BE2C (cell line): ENCODE measurements around the gene DNAJA4.
A peak's percentile ranks its signal among the peaks of the same experiment; 100 is the strongest.

Experiments
- DNase-seq: peaks from one replicate; pipeline ENCODE4 v3.0.0-alpha.2; 2020
- H3K27me3 ChIP-seq: fragments of 250-450 bp; sonication (Bioruptor Pico); 2 replicates; pipeline ENCODE4 v1.5.1; 2020; ENCODE audit warnings: mild to moderate bottlenecking
- H3K36me3 ChIP-seq: fragments of 250-450 bp; sonication (Bioruptor Pico); 2 replicates; pipeline ENCODE4 v1.5.1; 2020; ENCODE audit warnings: mild to moderate bottlenecking
- H3K4me1 ChIP-seq: fragments of 250-450 bp; sonication (Bioruptor Pico); 2 replicates; pipeline ENCODE4 v1.5.1; 2020
- H3K4me3 ChIP-seq: 2 replicates; pipeline ENCODE4 v1.5.1; 2011; ENCODE audit warnings: low read depth, low read length
- H3K9me3 ChIP-seq: fragments of 250-450 bp; sonication (Bioruptor Pico); 2 replicates; pipeline ENCODE4 v1.5.1; 2020
- CTCF ChIP-seq: IDR thresholded peaks from 2 replicates; pipeline ENCODE4 v1.5.1; 2012; ENCODE audit warnings: mild to moderate bottlenecking, low read depth, low read length

Gene DNAJA4

GRCh38 chr15:78233496-78233895, 30.9 kb upstream of the DNAJA4 start:
- H3K9me3 ChIP-seq, result no peaks in the 10 kb centered on the region
- DNase-seq, result no peak
- no peaks in the 10 kb centered on the region for H3K36me3 ChIP-seq
- H3K4me1 ChIP-seq, result no peaks in the 10 kb centered on the region
- no peaks in the 10 kb centered on the region for H3K27me3 ChIP-seq
- H3K4me3 ChIP-seq, result no peak overlapping the region
- no peak for TF ChIP-seq CTCF

DNA sequence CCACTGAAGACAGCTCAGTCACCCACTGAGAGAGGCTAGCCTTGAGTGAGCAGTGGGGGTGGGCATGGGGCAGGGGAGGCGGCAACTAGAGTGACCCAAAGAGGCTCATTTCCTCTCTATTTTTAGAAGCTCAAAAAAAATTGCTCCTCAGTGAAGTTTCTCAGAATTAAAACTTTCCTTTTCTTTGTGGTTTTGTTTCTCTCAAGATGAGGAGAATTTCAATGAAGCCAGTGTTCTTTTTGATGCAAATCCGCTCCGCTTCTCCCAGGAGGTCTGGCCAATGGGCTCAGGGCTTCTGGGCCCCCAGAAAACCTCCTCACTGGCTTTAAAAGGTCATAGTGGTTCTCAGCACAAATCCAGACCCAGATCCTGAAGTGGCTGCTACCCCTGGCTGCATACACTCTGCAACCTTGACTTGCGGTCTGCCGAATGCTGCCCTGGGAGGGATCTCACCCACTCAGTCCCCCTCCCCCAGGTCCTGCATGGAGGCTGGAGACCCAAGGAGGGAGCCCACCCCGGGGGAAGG, 29.8 kb upstream of the DNAJA4 start, which contains the start of gene ACSBG1:
TSS of gene ACSBG1 (minus strand) at position 51 of the 526 bp plus-strand sequence. CDS start 64 bp downstream, outside the sequence.
- Histone ChIP-seq H3K4me1 (no peaks in the 10 kb centered on the region), H3K36me3 (no peaks in the 10 kb centered on the region), H3K27me3 (no peaks in the 10 kb centered on the region), H3K9me3 (no peaks in the 10 kb centered on the region), H3K4me3 (no peak within 1 kb of the TSS)
- no peak for DNase-seq
- no peak for TF ChIP-seq CTCF

- Histone ChIP-seq H3K4me3 (no peak overlapping the region), H3K9me3 (no peaks in the 10 kb centered on the region), H3K4me1 (no peaks in the 10 kb centered on the region), H3K27me3 (no peaks in the 10 kb centered on the region), H3K36me3 (no peaks in the 10 kb centered on the region)
- DNase-seq, result no peak
- no peak for TF ChIP-seq CTCF
Measured at GRCh38 chr15:78236491-78236890, 27.9 kb upstream of the DNAJA4 start.

DNA sequence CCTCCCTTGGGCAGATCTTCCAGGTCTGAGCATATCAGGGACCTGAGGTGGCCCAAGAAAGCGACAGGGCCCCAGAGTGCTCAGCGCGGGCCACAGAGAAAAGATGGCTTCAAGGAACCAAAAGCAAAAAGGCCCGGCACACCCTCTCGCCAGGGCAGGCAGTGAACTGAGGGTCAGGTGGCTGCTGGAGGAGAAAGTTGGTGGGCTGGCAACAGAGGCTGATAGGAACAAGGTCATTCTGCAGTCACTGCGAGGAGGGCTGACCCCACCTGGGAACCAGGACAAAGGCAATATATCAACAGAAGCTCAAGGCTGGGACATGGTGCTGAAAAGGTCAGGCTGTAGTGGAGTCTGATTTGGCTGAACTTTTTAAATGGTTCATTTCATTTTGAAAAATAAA, 27.2 kb upstream of the DNAJA4 start:
- H3K27me3 ChIP-seq, result no peaks in the 10 kb centered on the region
- H3K4me1 ChIP-seq, result no peaks in the 10 kb centered on the region
- H3K36me3 ChIP-seq, result no peaks in the 10 kb centered on the region
- no peaks in the 10 kb centered on the region for H3K9me3 ChIP-seq
- no peak for TF ChIP-seq CTCF
- H3K4me3 ChIP-seq, result no peak overlapping the region
- no peak for DNase-seq

- DNase-seq, result no peak
- H3K27me3 ChIP-seq, result no peaks in the 10 kb centered on the region
Measured at GRCh38 chr15:78239811-78240210, 24.6 kb upstream of the DNAJA4 start.

GRCh38 chr15:78241017-78241416, 23.3 kb upstream of the DNAJA4 start:
- peak; percentile 87 for TF ChIP-seq CTCF
- DNase-seq, result peak; percentile 93

More at GRCh38 chr15:78239811-78240210, 24.6 kb upstream of the DNAJA4 start:
- H3K4me1 ChIP-seq, result peaks cover 9% of the 10 kb centered on the region
- no peak for TF ChIP-seq CTCF
- no peak overlapping the region for H3K4me3 ChIP-seq
- H3K9me3 ChIP-seq, result no peaks in the 10 kb centered on the region
- H3K36me3 ChIP-seq, result no peaks in the 10 kb centered on the region

More at GRCh38 chr15:78241017-78241416, 23.3 kb upstream of the DNAJA4 start:
- Histone ChIP-seq H3K4me3 (no peak overlapping the region), H3K4me1 (peaks cover 9% of the 10 kb centered on the region), H3K27me3 (no peaks in the 10 kb centered on the region), H3K9me3 (no peaks in the 10 kb centered on the region), H3K36me3 (no peaks in the 10 kb centered on the region)
